Caco-2 (cell line): ENCODE data around the gene HINFP. TPM values are rescaled to one million over a fixed set of nuclear protein-coding genes. Genes with fewer than 3 reads are reported as not detected.

Source experiments
- BruUV-seq: library from RNA; stranded (reverse); fragments of 400-500 nt; replicated peaks from 2 replicates; lab custom pipeline; 2021; lab: Mats Ljungman, UMichigan
- CTCF ChIA-PET: fragments of 300-600 bp; sonication (Branson Sonifier 250); formaldehyde crosslinking; loops from one replicate; lab custom pipeline; 2022; ENCODE audit warnings: antibody characterized with exemption; lab: Charles Lee
- POLR2A ChIA-PET: fragments of 300-600 bp; sonication (Branson Sonifier 250); formaldehyde crosslinking; loops from one replicate; lab custom pipeline; 2022; ENCODE audit warnings: antibody characterized with exemption; lab: Charles Lee
- DNase-seq, 2 experiments: peaks; one replicate each; pipeline versions ENCODE4 v3.0.0 to v3.0.0-alpha.2; 2020 to 2022
- H3K27me3 ChIP-seq: replicated peaks from 2 replicates; pipeline ENCODE4 v1.6.0; 2011; ENCODE audit warnings: low read length; ENCODE audit not compliant: control insufficient read depth, insufficient read depth
- H3K36me3 ChIP-seq: 2 replicates; pipeline ENCODE4 v1.5.1; 2011; ENCODE audit warnings: low read length; ENCODE audit not compliant: control insufficient read depth, insufficient read depth
- H3K4me1 ChIP-seq: fragments of 250-450 bp; sonication (Bioruptor Pico); 2 replicates; pipeline ENCODE4 v1.5.1; 2020; ENCODE audit warnings: mild to moderate bottlenecking
- H3K4me3 ChIP-seq: 2 replicates; pipeline ENCODE4 v1.5.1; 2011; ENCODE audit warnings: low read depth, mild to moderate bottlenecking, control low read depth, low read length
- H3K9me3 ChIP-seq: fragments of 250-450 bp; sonication (Bioruptor Pico); 2 replicates; pipeline ENCODE4 v1.5.1; 2020; ENCODE audit warnings: mild to moderate bottlenecking, moderate library complexity
- H3K27ac Mint-ChIP-seq: one replicate; pipeline ENCODE4 v1.8.0; 2022; ENCODE audit warnings: mixed read lengths; ENCODE audit not compliant: unreplicated experiment
- H3K27me3 Mint-ChIP-seq: one replicate; pipeline ENCODE4 v1.8.0; 2022; ENCODE audit warnings: mixed read lengths; ENCODE audit not compliant: insufficient read depth, unreplicated experiment
- H3K36me3 Mint-ChIP-seq: one replicate; pipeline ENCODE4 v1.8.0; 2022; ENCODE audit warnings: mild to moderate bottlenecking, mixed read lengths; ENCODE audit not compliant: insufficient read depth, unreplicated experiment
- H3K4me1 Mint-ChIP-seq: one replicate; pipeline ENCODE4 v1.8.0; 2022; ENCODE audit warnings: low read depth, mixed read lengths; ENCODE audit not compliant: unreplicated experiment
- H3K4me3 Mint-ChIP-seq: one replicate; pipeline ENCODE4 v1.8.0; 2022; ENCODE audit warnings: mild to moderate bottlenecking, moderate library complexity, mixed read lengths; ENCODE audit not compliant: unreplicated experiment
- H3K9me3 Mint-ChIP-seq: one replicate; pipeline ENCODE4 v1.8.0; 2022; ENCODE audit warnings: mixed read lengths; ENCODE audit not compliant: unreplicated experiment
- CTCF ChIP-seq, 2 experiments: fragments of 200-600 bp in 1 of 2; IDR thresholded peaks; 1 replicate in 1 of 2; 2 replicates in 1 of 2; pipeline versions ENCODE4 v1.5.1 to v1.8.0; 2011 to 2022; ENCODE audit warnings: antibody characterized with exemption in 1 of 2, control low read depth in 1 of 2, inconsistent platforms in 1 of 2, low read depth in 1 of 2, low read length in 1 of 2, mild to moderate bottlenecking in 1 of 2, moderate library complexity in 1 of 2; ENCODE audit not compliant: insufficient read depth in 1 of 2, severe bottlenecking in 1 of 2, unreplicated experiment in 1 of 2
- intact Hi-C: fragments of 100-400 bp; cut with micrococcal nuclease; formaldehyde crosslinking; loops from one replicate; pipeline ENCODE4 v1.10.0; 2022; ENCODE audit not compliant: unreplicated experiment
- total RNA-seq: library from RNA; stranded (reverse); gene quantifications from 2 replicates; pipeline ENCODE4 v1.2.3, GENCODE V29; 2022

Gene HINFP
- total RNA-seq, 1 experiment from 2014 or later: 61.6 TPM

GRCh38 chr11:119094816-119095065, 26.6 kb upstream of the HINFP start:
- TF ChIP-seq CTCF (IDR thresholded peaks at IDR 0.05; ENCODE audit: insufficient read depth in 1 of 2, low read depth in 1 of 2, low read length in 1 of 2, severe bottlenecking in 1 of 2, unreplicated experiment in 1 of 2): peak; percentile 72 to 96
- intact Hi-C loops: loop anchor here (1.0 to 2.0 kb wide), 7 partner anchors 9 to 184 kb away; partner anchors contain the start of genes HINFP, HYOU1, RPS25 and TRAPPC4
- CTCF ChIA-PET: interaction anchor here (0.7 to 2.2 kb wide), 9 partner anchors 10 to 212 kb away, joined by 3 to 10 read pairs (median 3); partner anchors contain the start of genes C2CD2L, HINFP, HMBS and VPS11
- BruUV-seq: no TSS peak
- Histone ChIP-seq H3K4me3 (peak overlapping the region; percentile 95), H3K9me3 (no peaks in the 10 kb centered on the region), H3K36me3 (peaks cover 9% of the 10 kb centered on the region), H3K27me3 (no peaks in the 10 kb centered on the region), H3K4me1 (peaks cover 15% of the 10 kb centered on the region)
- no peaks in the 10 kb centered on the region for H3K9me3 Mint-ChIP-seq
- DNase-seq: peak; percentile 91 to 93
- H3K27ac Mint-ChIP-seq: peak overlapping the region; percentile 98
- peaks cover 87% of the 10 kb centered on the region for H3K36me3 Mint-ChIP-seq
- POLR2A ChIA-PET: interaction anchor here (0.6 to 2.9 kb wide), 10 partner anchors 10 to 190 kb away, joined by 3 to 47 read pairs (median 6); partner anchors contain the start of genes C2CD2L, CBL, HINFP and HMBS
- H3K4me1 Mint-ChIP-seq: peaks cover 19% of the 10 kb centered on the region
- H3K27me3 Mint-ChIP-seq: no peaks in the 10 kb centered on the region
- peak overlapping the region; percentile 92 for H3K4me3 Mint-ChIP-seq

GRCh38 chr11:119095066-119095880, 26.1 kb upstream of the HINFP start:
- H3K36me3 Mint-ChIP-seq: peaks cover 87% of the 10 kb centered on the region
- peaks cover 19% of the 10 kb centered on the region for H3K4me1 Mint-ChIP-seq
- ChIA-PET CTCF (interaction anchor here (0.7 to 2.2 kb wide), 10 partner anchors 10 to 212 kb away, joined by 3 to 10 read pairs (median 3); partner anchors contain the start of genes C2CD2L, HINFP, HMBS and VPS11), POLR2A (interaction anchor here (0.6 to 2.9 kb wide), 15 partner anchors 10 to 189 kb away, joined by 3 to 47 read pairs (median 4); partner anchors contain the start of genes C2CD2L, CBL, HINFP and HMBS)
- H3K4me3 Mint-ChIP-seq: peak overlapping the region; percentile 92
- intact Hi-C loops: loop anchor here (1.0 to 2.0 kb wide), 7 partner anchors 10 to 184 kb away; partner anchors contain the start of genes HINFP, HYOU1, RPS25 and TRAPPC4
- H3K27ac Mint-ChIP-seq: peak overlapping the region; percentile 98
- peak overlapping the region; percentile 95 for H3K4me3 ChIP-seq
- peak; percentile 14 to 32 for TF ChIP-seq CTCF (IDR thresholded peaks at IDR 0.05; ENCODE audit: insufficient read depth in 1 of 2, low read depth in 1 of 2, low read length in 1 of 2, severe bottlenecking in 1 of 2, unreplicated experiment in 1 of 2)
- H3K27me3 ChIP-seq: no peaks in the 10 kb centered on the region
- H3K36me3 ChIP-seq: peaks cover 9% of the 10 kb centered on the region
- TSS peak; percentile 62 for BruUV-seq
- peak; percentile 100 for DNase-seq
- H3K4me1 ChIP-seq: peaks cover 18% of the 10 kb centered on the region
- H3K27me3 Mint-ChIP-seq: no peaks in the 10 kb centered on the region
- H3K9me3 ChIP-seq: no peaks in the 10 kb centered on the region
- H3K9me3 Mint-ChIP-seq: no peaks in the 10 kb centered on the region

- no TSS peak for BruUV-seq
- H3K27me3 Mint-ChIP-seq: no peaks in the 10 kb centered on the region
- no peaks in the 10 kb centered on the region for H3K9me3 ChIP-seq
- peaks cover 19% of the 10 kb centered on the region for H3K4me1 ChIP-seq
- peak overlapping the region; percentile 98 for H3K27ac Mint-ChIP-seq
- POLR2A ChIA-PET: no interaction called here
- H3K4me1 Mint-ChIP-seq: peaks cover 28% of the 10 kb centered on the region
- H3K27me3 ChIP-seq: no peaks in the 10 kb centered on the region
- no peak for DNase-seq
- no peaks in the 10 kb centered on the region for H3K9me3 Mint-ChIP-seq
- peak overlapping the region; percentile 85 for H3K4me3 Mint-ChIP-seq
- H3K36me3 Mint-ChIP-seq: peaks cover 72% of the 10 kb centered on the region
- TF ChIP-seq CTCF (IDR thresholded peaks at IDR 0.05; ENCODE audit: insufficient read depth in 1 of 2, low read depth in 1 of 2, low read length in 1 of 2, severe bottlenecking in 1 of 2, unreplicated experiment in 1 of 2): no peak
- intact Hi-C loops: loop anchor here (1.0 kb wide), 1 partner anchor 32 kb away; the partner anchor contains the start of gene VPS11
- CTCF ChIA-PET: interaction anchor here (0.9 kb wide), 1 partner anchor 111 kb away, joined by 3 read pairs; no protein-coding TSS in a partner anchor
- H3K4me3 ChIP-seq: no peak overlapping the region
- H3K36me3 ChIP-seq: peaks cover 3% of the 10 kb centered on the region; the same call in 1 of the 2 replicates
These were observed 21.7 kb upstream of the HINFP start for GRCh38 chr11:119099711-119100110.
